ENCODE data around the gene ATG101. TPM values are rescaled to one million over a fixed set of nuclear protein-coding genes. Genes with fewer than 3 reads are reported as not detected.

ATG101 gene
- polyA plus RNA-seq, 1 experiment: 163 TPM

DNA sequence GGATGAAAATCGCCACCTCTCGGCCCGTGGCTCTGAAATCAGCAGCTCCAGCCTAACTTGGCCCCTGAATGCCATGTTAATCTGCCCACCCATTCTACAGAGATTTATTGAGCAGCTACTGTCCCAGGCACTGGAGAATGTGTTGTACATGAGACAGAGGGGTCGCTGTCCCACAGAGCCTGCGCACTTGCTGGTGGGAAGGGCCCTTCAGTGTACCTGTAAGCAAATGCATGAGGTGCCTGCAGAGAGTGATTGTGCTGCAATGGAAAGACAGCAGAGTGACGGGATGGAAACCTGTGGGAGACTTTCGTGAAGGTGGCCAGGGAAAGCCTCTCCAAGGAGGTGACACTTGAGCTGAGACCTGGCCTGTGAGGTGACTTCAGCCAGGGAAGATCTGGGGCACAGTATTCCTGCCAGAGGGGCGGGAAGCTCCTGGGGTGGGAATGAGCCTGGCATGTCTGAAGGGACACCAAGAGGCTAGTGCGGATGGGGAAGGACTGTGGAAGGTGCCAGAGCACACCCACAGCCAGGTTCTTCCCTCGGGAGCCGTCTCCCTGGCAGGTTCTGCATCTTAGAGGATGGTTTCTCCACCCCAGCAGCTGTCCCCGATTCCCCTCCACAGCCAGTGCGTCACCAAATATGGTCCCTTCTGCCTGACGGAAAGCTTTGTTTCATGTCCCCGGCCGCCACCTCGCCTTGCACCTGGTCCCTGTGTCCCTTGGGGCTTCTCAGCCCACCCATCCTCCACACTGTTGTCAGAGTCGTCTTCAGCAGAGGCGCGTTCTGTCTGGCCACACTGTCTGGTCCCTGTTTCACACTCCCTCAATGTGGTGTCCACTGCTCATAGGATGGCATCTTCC lies 18.4 kb downstream of the ATG101 start:
- ChIA-PET CTCF (interaction anchor here (1.3 to 25.8 kb wide), 2 partner anchors 59 to 96 kb away, joined by 3 to 974 read pairs; no protein-coding TSS in a partner anchor), POLR2A (no interaction called here)
- H3K4me3 ChIP-seq (ENCODE audit: low read depth, low read length): no peak overlapping the region
- no peaks in the 10 kb centered on the region for H3K36me3 ChIP-seq (ENCODE audit: control insufficient read depth, insufficient read depth, low read length)
- H3K27me3 ChIP-seq (ENCODE audit: control insufficient read depth, insufficient read depth, low read length): peaks cover 7% of the 10 kb centered on the region; the same call in 1 of the 2 replicates
- DNase-seq (ENCODE audit: low read depth): no peak
- TF ChIP-seq, protein P1, sequence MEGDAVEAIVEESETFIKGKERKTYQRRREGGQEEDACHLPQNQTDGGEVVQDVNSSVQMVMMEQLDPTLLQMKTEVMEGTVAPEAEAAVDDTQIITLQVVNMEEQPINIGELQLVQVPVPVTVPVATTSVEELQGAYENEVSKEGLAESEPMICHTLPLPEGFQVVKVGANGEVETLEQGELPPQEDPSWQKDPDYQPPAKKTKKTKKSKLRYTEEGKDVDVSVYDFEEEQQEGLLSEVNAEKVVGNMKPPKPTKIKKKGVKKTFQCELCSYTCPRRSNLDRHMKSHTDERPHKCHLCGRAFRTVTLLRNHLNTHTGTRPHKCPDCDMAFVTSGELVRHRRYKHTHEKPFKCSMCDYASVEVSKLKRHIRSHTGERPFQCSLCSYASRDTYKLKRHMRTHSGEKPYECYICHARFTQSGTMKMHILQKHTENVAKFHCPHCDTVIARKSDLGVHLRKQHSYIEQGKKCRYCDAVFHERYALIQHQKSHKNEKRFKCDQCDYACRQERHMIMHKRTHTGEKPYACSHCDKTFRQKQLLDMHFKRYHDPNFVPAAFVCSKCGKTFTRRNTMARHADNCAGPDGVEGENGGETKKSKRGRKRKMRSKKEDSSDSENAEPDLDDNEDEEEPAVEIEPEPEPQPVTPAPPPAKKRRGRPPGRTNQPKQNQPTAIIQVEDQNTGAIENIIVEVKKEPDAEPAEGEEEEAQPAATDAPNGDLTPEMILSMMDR (IDR thresholded peaks at IDR 0.05; ENCODE audit: insufficient read depth, low read depth, low read length): no peak

DNA sequence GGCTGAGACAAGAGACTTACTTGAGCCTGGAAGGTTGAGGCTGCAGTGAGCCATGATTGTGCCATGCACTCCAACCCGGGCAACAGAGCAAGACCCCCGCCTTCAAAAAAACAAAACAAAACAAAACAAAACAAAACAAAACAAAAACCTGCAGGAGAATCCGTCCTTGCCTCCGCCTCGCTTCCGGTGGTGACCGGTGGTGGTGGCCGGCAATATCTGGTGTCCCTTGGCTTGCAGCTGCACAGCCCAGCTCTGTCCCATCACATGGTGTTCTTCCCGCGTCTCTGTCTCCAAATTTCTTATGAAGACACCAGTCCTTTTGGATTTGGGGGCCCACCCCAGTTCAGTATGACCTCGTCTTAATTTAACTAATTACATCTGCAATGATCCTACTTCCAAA lies 19.7 kb downstream of the ATG101 start:
- ChIA-PET CTCF (interaction anchor here (1.3 to 25.8 kb wide), 3 partner anchors 32 to 97 kb away, joined by 3 to 974 read pairs (median 5); no protein-coding TSS in a partner anchor), POLR2A (no interaction called here)
- TF ChIP-seq, protein P1 (IDR thresholded peaks at IDR 0.05; ENCODE audit: insufficient read depth, low read depth, low read length): no peak
- H3K27me3 ChIP-seq (ENCODE audit: control insufficient read depth, insufficient read depth, low read length): peaks cover 9% of the 10 kb centered on the region; the same call in 1 of the 2 replicates
- H3K36me3 ChIP-seq (ENCODE audit: control insufficient read depth, insufficient read depth, low read length): no peaks in the 10 kb centered on the region
- no peak for DNase-seq (ENCODE audit: low read depth)
- no peak overlapping the region for H3K4me3 ChIP-seq (ENCODE audit: low read depth, low read length)

DNA sequence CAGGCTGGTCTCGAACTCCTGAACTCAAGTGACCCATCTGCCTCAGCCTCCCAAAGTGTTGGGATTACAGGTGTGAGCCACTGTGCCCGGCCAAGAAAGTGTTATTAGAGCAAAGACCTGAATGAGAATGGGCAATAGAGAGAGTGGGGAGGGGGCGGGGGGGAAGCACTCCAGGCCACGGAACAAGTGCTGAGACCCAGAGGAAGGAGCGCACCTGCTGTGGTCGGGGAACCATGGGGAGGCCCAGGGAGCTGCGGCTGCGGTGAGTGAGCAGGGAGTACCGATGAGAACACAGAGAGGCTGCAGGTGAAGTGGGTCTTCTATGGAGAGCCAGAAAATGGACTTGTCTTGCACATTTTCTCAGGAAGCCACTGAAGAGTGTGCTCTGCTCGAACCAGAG lies 20.5 kb downstream of the ATG101 start:
- Histone ChIP-seq H3K36me3 (ENCODE audit: control insufficient read depth, insufficient read depth, low read length) (no peaks in the 10 kb centered on the region), H3K27me3 (ENCODE audit: control insufficient read depth, insufficient read depth, low read length) (peaks cover 9% of the 10 kb centered on the region; the same call in 1 of the 2 replicates), H3K4me3 (ENCODE audit: low read depth, low read length) (no peak overlapping the region)
- no peak for DNase-seq (ENCODE audit: low read depth)
- TF ChIP-seq, protein P1 (IDR thresholded peaks at IDR 0.05; ENCODE audit: insufficient read depth, low read depth, low read length): no peak
- ChIA-PET CTCF (interaction anchor here (1.8 to 25.8 kb wide), 4 partner anchors 8 to 61 kb away, joined by 5 to 974 read pairs (median 12); no protein-coding TSS in a partner anchor), POLR2A (no interaction called here)

DNA sequence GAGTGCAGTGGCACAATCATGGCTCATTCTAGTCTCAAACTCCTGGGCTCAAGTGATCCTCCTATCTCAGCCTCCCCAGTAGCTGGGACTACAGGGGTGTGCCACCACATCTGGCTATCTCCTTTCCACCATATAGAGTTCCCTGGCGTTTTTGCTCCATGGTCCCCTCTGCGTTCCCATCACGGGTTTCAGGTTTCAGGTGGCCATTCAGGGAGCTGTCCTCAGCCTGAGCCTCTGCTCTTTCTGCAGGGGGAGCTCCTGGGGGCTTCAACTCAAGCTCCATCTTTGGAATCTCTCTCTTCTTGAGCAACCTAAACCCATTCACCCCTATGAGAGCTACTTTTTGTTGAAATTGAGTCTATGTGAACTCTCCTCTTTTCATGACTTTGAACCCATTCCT lies 21.3 kb downstream of the ATG101 start:
- ChIA-PET CTCF (interaction anchor here (1.8 to 25.8 kb wide), 4 partner anchors 9 to 62 kb away, joined by 5 to 974 read pairs (median 12); no protein-coding TSS in a partner anchor), POLR2A (no interaction called here)
- no peak overlapping the region for H3K4me3 ChIP-seq (ENCODE audit: low read depth, low read length)
- H3K27me3 ChIP-seq (ENCODE audit: control insufficient read depth, insufficient read depth, low read length): peaks cover 9% of the 10 kb centered on the region; the same call in 1 of the 2 replicates
- TF ChIP-seq, protein P1 (IDR thresholded peaks at IDR 0.05; ENCODE audit: insufficient read depth, low read depth, low read length): no peak
- H3K36me3 ChIP-seq (ENCODE audit: control insufficient read depth, insufficient read depth, low read length): no peaks in the 10 kb centered on the region
- no peak for DNase-seq (ENCODE audit: low read depth)

DNA sequence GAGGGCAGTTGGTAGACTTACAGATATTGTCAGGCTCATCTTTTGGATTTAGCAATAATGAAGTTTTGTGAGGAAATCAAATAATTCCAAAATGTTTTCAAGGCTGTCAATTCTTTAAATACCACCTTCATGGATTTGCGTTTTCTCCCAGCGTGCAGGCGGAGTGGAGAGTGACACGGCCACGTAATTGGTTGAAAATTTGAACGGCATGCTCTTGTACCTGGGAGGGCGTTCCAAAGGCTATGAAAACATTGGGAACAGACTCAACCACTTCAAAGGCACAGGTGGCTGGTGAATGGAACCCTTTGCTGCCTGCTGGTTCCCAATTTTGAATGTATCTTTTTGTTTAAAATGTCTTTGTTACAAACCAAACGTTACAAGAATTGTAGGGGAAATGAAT lies 22.1 kb downstream of the ATG101 start:
- Histone ChIP-seq H3K36me3 (ENCODE audit: control insufficient read depth, insufficient read depth, low read length) (no peaks in the 10 kb centered on the region), H3K4me3 (ENCODE audit: low read depth, low read length) (no peak overlapping the region), H3K27me3 (ENCODE audit: control insufficient read depth, insufficient read depth, low read length) (peaks cover 9% of the 10 kb centered on the region; the same call in 1 of the 2 replicates)
- TF ChIP-seq, protein P1 (IDR thresholded peaks at IDR 0.05; ENCODE audit: insufficient read depth, low read depth, low read length): no peak
- no peak for DNase-seq (ENCODE audit: low read depth)
- CTCF ChIA-PET: interaction anchor here (1.8 to 25.8 kb wide), 4 partner anchors 10 to 62 kb away, joined by 5 to 974 read pairs (median 12); no protein-coding TSS in a partner anchor
- POLR2A ChIA-PET: no interaction called here

Measured in BJ (cell line).